Activated B cell treated with CpG ODN at 0.5 μM for 24 hours (primary cell): ENCODE data around the gene MCM3AP. TPM values are rescaled to one million over a fixed set of nuclear protein-coding genes. Genes with fewer than 3 reads are reported as not detected.

ENCODE experiments used
- ATAC-seq: fragments of 200-7000 bp; cut with Tn5 transposase; one replicate; pipeline ENCODE4 v1.10.0; 2021; ENCODE audit warnings: low read depth, mild to moderate bottlenecking, moderate library complexity
- CTCF ChIA-PET: fragments of 350-600 bp; sonication (Branson Sonifier 250); formaldehyde crosslinking; loops from one replicate; lab custom pipeline; 2021; ENCODE audit warnings: antibody characterized with exemption; lab: Charles Lee
- POLR2A ChIA-PET: fragments of 350-600 bp; sonication (Branson Sonifier 250); formaldehyde crosslinking; loops from one replicate; lab custom pipeline; 2021; ENCODE audit warnings: antibody characterized with exemption; lab: Charles Lee
- DNase-seq: peaks from one replicate; pipeline ENCODE4 v3.0.0; 2022
- H3K27ac Mint-ChIP-seq: one replicate; pipeline ENCODE4 v1.8.0; 2020; ENCODE audit warnings: mixed read lengths
- H3K27me3 Mint-ChIP-seq: one replicate; pipeline ENCODE4 v1.8.0; 2021; ENCODE audit warnings: mixed read lengths
- H3K36me3 Mint-ChIP-seq: one replicate; pipeline ENCODE4 v1.8.0; 2021; ENCODE audit warnings: low read depth, mixed read lengths
- H3K4me1 Mint-ChIP-seq: one replicate; pipeline ENCODE4 v1.8.0; 2021; ENCODE audit warnings: mixed read lengths
- H3K4me3 Mint-ChIP-seq: one replicate; pipeline ENCODE4 v1.8.0; 2020; ENCODE audit warnings: mild to moderate bottlenecking, mixed read lengths
- H3K9me3 Mint-ChIP-seq: one replicate; pipeline ENCODE4 v1.8.0; 2020; ENCODE audit warnings: mixed read lengths
- intact Hi-C: fragments of 100-400 bp; cut with micrococcal nuclease; formaldehyde crosslinking; loops from one replicate; pipeline ENCODE4 v1.15.1; 2024
- total RNA-seq: library from RNA; stranded (reverse); gene quantifications from 2 replicates; pipeline ENCODE4 v1.2.3, GENCODE V29; 2022
- TF ChIP-seq, protein P1 (sequence below): fragments of 200-600 bp; IDR thresholded peaks from one replicate; pipeline ENCODE4 v1.8.0; 2022; ENCODE audit warnings: antibody characterized with exemption, mild to moderate bottlenecking

The MCM3AP gene
- total RNA-seq, 1 donor from 2014 or later, result 147 TPM

DNA sequence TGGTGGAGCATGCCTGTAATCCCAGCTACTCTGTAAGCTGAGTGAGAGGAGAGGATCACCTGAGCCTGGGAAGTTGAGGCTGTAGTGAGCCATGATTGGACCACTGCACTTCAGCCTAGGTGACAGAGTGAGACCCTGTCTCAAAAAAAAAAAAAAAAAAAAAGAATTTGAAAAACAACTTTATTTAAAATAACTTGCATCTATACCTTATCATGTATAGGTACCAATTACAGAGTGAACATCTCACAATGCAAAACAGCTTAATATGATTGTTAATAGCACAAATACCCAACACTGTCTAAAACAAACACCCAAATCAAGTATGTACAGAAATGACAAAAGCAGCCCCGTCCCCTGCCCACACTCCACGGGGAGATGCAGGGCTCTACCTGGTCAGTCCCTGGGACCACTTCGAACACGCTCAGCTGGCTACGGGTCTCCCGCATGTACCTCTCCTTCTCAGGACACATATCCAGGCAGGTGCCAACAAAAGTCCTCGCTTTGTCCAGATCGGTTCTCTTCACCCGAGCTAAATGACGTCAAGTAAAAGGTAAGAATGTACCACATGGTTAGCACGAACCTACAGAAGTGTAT is 10.5 kb downstream of the MCM3AP start:
- peaks cover 81% of the 10 kb centered on the region for H3K36me3 Mint-ChIP-seq
- TF ChIP-seq, protein P1, sequence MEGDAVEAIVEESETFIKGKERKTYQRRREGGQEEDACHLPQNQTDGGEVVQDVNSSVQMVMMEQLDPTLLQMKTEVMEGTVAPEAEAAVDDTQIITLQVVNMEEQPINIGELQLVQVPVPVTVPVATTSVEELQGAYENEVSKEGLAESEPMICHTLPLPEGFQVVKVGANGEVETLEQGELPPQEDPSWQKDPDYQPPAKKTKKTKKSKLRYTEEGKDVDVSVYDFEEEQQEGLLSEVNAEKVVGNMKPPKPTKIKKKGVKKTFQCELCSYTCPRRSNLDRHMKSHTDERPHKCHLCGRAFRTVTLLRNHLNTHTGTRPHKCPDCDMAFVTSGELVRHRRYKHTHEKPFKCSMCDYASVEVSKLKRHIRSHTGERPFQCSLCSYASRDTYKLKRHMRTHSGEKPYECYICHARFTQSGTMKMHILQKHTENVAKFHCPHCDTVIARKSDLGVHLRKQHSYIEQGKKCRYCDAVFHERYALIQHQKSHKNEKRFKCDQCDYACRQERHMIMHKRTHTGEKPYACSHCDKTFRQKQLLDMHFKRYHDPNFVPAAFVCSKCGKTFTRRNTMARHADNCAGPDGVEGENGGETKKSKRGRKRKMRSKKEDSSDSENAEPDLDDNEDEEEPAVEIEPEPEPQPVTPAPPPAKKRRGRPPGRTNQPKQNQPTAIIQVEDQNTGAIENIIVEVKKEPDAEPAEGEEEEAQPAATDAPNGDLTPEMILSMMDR, result no peak
- no peak overlapping the region for H3K27ac Mint-ChIP-seq
- H3K4me1 Mint-ChIP-seq, result peaks cover 3% of the 10 kb centered on the region
- no peak overlapping the region for H3K4me3 Mint-ChIP-seq
- ChIA-PET POLR2A (no interaction called here), CTCF (no interaction called here)
- DNase-seq, result no peak
- no peak for ATAC-seq
- no peaks in the 10 kb centered on the region for H3K27me3 Mint-ChIP-seq
- H3K9me3 Mint-ChIP-seq, result no peaks in the 10 kb centered on the region
- intact Hi-C loops, result no loop called here

DNA sequence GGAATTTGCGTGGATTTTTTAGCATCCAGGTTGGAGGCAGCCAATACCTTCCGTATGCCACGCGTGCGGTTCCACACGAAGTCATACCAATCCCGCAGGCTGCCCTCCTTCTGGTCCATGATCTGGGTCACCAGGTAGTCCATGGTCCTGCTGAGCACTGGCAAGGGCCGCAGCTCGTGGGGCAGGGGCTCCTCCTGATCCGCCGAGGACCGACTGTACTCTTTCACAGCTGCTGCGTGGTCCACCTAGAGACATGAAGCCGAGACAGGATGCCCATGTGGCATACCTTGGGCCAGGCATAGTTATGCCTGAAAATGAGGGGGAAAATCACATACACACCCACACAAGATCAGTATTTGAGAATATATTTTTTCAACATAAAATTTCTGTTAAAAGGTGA is 12.1 kb downstream of the MCM3AP start:
- Mint-ChIP-seq H3K4me3 (no peak overlapping the region), H3K27ac (no peak overlapping the region), H3K36me3 (peaks cover 81% of the 10 kb centered on the region), H3K27me3 (no peaks in the 10 kb centered on the region), H3K4me1 (no peaks in the 10 kb centered on the region), H3K9me3 (no peaks in the 10 kb centered on the region)
- ChIA-PET CTCF (no interaction called here), POLR2A (no interaction called here)
- ATAC-seq (no peak), DNase-seq (no peak)
- intact Hi-C loops, result no loop called here
- TF ChIP-seq, protein P1, result no peak

DNA sequence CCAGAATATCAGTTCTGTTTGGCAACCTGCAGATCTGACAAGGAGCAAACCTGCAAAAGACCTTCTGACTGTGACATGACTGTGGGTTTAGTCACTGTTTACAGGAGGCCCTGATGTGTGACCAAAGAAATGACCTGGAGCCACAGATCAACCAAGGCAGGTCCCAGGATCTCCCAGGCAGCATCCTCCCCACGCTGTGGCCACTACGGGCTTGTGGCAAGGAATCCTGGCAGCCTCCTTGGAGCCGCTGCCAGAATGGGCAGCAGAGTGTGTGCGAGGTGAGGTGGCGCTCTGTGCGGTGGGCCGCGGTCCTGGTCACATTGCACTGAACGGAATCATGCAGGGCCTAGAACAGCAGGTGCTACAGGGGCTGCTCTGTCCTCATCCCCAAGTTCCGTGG is 15.9 kb downstream of the MCM3AP start:
- no peaks in the 10 kb centered on the region for H3K27me3 Mint-ChIP-seq
- H3K36me3 Mint-ChIP-seq, result peaks cover 84% of the 10 kb centered on the region
- ChIA-PET POLR2A (no interaction called here), CTCF (no interaction called here)
- intact Hi-C loops, result no loop called here
- no peak for ATAC-seq
- H3K4me1 Mint-ChIP-seq, result no peaks in the 10 kb centered on the region
- H3K4me3 Mint-ChIP-seq, result no peak overlapping the region
- no peaks in the 10 kb centered on the region for H3K9me3 Mint-ChIP-seq
- no peak overlapping the region for H3K27ac Mint-ChIP-seq
- no peak for DNase-seq
- TF ChIP-seq, protein P1, result no peak

DNA sequence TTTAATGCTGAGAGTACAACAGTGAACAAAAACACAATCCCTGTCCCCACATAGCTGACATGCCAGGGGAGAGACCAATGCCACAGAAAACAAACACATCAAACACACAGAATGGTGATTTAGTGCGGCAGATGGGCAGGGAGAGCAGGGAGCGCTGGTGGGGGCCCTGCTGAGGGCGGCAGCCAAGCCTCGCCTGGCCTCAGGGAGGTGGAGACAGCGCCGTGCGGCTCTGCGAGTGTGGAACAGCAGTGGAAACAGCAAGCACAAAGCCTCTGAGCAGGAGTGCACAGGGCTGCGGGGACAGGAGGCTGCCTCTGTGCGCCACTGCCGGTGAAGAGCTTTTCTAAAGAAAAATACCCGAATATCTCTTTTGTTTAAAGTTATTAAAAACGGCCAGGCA is 17.0 kb downstream of the MCM3AP start:
- no peaks in the 10 kb centered on the region for H3K9me3 Mint-ChIP-seq
- TF ChIP-seq, protein P1, result no peak
- H3K27ac Mint-ChIP-seq, result no peak overlapping the region
- no peaks in the 10 kb centered on the region for H3K4me1 Mint-ChIP-seq
- CTCF ChIA-PET, result no interaction called here
- H3K4me3 Mint-ChIP-seq, result no peak overlapping the region
- no peak for DNase-seq
- intact Hi-C loops, result no loop called here
- H3K36me3 Mint-ChIP-seq, result peaks cover 84% of the 10 kb centered on the region
- no peak for ATAC-seq
- H3K27me3 Mint-ChIP-seq, result no peaks in the 10 kb centered on the region
- POLR2A ChIA-PET, result no interaction called here

DNA sequence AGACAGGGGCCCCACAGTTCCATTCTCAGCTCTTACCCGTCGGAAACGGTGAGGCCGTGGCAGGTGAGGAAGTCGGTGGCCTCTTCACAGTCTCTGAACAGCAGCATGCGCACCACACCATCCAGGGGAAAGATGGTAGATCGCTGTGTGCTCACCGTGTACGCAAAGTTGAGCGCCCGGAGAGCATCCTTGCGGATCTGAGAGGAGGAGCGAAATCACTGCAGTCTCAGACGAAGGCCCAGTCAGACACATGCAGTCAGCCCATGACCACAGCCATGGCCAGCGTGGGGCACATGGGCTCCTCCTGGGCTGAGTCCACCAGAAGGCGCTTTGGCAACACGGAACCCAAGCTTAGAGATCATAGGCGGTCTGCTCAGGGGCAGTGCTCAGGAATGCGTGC is 18.5 kb downstream of the MCM3AP start:
- ChIA-PET CTCF (no interaction called here), POLR2A (no interaction called here)
- intact Hi-C loops, result no loop called here
- DNase-seq (no peak), ATAC-seq (no peak)
- Mint-ChIP-seq H3K36me3 (peaks cover 81% of the 10 kb centered on the region), H3K4me1 (no peaks in the 10 kb centered on the region), H3K27ac (no peak overlapping the region), H3K9me3 (no peaks in the 10 kb centered on the region), H3K27me3 (no peaks in the 10 kb centered on the region), H3K4me3 (no peak overlapping the region)
- TF ChIP-seq, protein P1, result no peak
